DOHH2 (cell line): ENCODE data around the gene TVP23C.

Source experiments
- H3F3A ChIP-seq: fragments of 200-600 bp; sonication (generic), shearing (Covaris generic); 2 replicates; pipeline ENCODE4 v1.6.0; 2016; ENCODE audit warnings: antibody characterized with exemption, mild to moderate bottlenecking; ENCODE audit not compliant: control insufficient read depth, insufficient read depth
- H3K27ac ChIP-seq: fragments of 200-600 bp; sonication (generic); 2 replicates; pipeline ENCODE4 v1.5.1; 2014; ENCODE audit warnings: low read depth, mild to moderate bottlenecking, low read length, moderate library complexity
- H3K27me3 ChIP-seq: fragments of 200-600 bp; sonication (generic); 2 replicates; pipeline ENCODE4 v1.6.1; 2014; ENCODE audit warnings: mild to moderate bottlenecking, low read length, mixed read lengths; ENCODE audit not compliant: control insufficient read depth
- H3K36me3 ChIP-seq: fragments of 200-600 bp; sonication (generic); 2 replicates; pipeline ENCODE4 v1.6.1; 2014; ENCODE audit warnings: mild to moderate bottlenecking, low read length, moderate library complexity, mixed read lengths; ENCODE audit not compliant: control insufficient read depth
- H3K4me1 ChIP-seq: fragments of 200-600 bp; sonication (generic); 2 replicates; pipeline ENCODE4 v1.6.1; 2014; ENCODE audit warnings: mild to moderate bottlenecking, low read length, mixed read lengths; ENCODE audit not compliant: control insufficient read depth
- H3K4me2 ChIP-seq: fragments of 200-600 bp; sonication (generic); 2 replicates; pipeline ENCODE4 v1.6.0; 2014; ENCODE audit warnings: mild to moderate bottlenecking, low read length, moderate library complexity
- H3K4me3 ChIP-seq: fragments of 200-600 bp; sonication (generic); 2 replicates; pipeline ENCODE4 v1.5.1; 2014; ENCODE audit warnings: mild to moderate bottlenecking, low read length, mixed read lengths
- H3K79me2 ChIP-seq: fragments of 200-600 bp; sonication (generic); 2 replicates; pipeline ENCODE4 v1.6.1; 2014; ENCODE audit warnings: mild to moderate bottlenecking, low read length, mixed read lengths; ENCODE audit not compliant: control insufficient read depth
- H3K9me2 ChIP-seq: fragments of 200-600 bp; sonication (generic); replicated peaks from 2 replicates; pipeline ENCODE4 v1.6.1; 2014; ENCODE audit warnings: mild to moderate bottlenecking, low read length, mixed read lengths; ENCODE audit not compliant: control insufficient read depth
- H3K9me3 ChIP-seq: fragments of 200-600 bp; sonication (generic); 2 replicates; pipeline ENCODE4 v1.6.1; 2014; ENCODE audit warnings: antibody characterized with exemption, low read length, mixed read lengths; ENCODE audit not compliant: control insufficient read depth, insufficient read depth
- H4K20me1 ChIP-seq: fragments of 200-600 bp; sonication (generic); 2 replicates; pipeline ENCODE4 v1.6.0; 2014; ENCODE audit warnings: low read depth, mild to moderate bottlenecking, antibody characterized with exemption, low read length, moderate library complexity; ENCODE audit not compliant: control insufficient read depth, insufficient read depth
- CTCF ChIP-seq: fragments of 200-600 bp; sonication (generic); IDR thresholded peaks from one replicate; pipeline ENCODE4 v1.5.1; 2014; ENCODE audit warnings: antibody characterized with exemption, mild to moderate bottlenecking, low read depth, low read length; ENCODE audit not compliant: poor library complexity, severe bottlenecking
- EZH2phosphoT487 ChIP-seq: fragments of 200-600 bp; sonication (generic); IDR thresholded peaks from 2 replicates; pipeline ENCODE4 v1.6.1; 2017; ENCODE audit warnings: borderline replicate concordance, mild to moderate bottlenecking, antibody characterized with exemption, low read length, moderate library complexity, mixed read lengths

TVP23C gene

DNA sequence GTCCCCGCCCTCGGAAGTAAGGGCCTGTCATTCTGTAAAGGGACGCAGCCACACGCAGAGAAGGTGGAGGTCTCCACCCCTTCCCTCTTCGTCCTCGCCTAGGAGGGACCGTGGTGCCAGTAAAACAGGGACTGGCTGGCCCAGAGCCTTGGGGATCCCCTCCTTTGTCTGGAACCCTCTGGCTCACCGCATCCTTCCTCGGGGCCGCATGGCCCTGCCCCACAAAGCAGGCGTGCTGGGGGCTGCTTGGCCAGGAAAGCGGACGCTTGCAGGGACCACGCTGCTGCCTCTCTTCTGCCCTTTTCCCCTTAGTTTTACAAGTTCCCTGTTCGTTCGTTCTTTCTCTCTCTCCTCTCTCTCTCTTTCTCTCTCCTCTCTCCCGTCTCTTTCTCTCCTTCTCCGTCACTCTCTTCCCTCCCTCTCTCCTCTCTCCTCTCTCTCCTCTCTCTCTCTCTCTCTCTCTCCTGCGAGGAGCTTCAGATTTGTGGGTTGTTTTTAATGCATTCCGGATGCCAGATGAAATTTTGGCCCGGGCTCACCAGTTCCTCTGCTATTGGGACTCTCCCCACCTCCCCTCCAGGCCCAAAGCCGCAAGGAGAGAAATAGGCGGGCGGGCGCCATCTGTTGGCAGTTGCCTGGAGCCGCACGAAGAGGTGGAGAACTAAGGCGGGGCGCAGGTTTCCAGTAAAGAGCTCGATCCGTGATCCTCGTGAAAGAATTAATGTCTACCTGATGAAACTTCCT, 60.7 kb downstream of the TVP23C start:
- Histone ChIP-seq H3K27ac (no peak overlapping the region), H3K4me2 (peak overlapping the region; percentile 56), H3K79me2 (no peaks in the 10 kb centered on the region), H3K9me3 (no peaks in the 10 kb centered on the region), H3K36me3 (no peaks in the 10 kb centered on the region), H3K27me3 (no peaks in the 10 kb centered on the region), H3F3A (no peaks in the 10 kb centered on the region), H4K20me1 (no peaks in the 10 kb centered on the region), H3K4me3 (peak overlapping the region; percentile 29), H3K4me1 (peaks cover 10% of the 10 kb centered on the region), H3K9me2 (no peaks in the 10 kb centered on the region)
- peak; percentile 88 for TF ChIP-seq CTCF
- no peak for TF ChIP-seq EZH2phosphoT487

- no peaks in the 10 kb centered on the region for H3K9me2 ChIP-seq
- no peaks in the 10 kb centered on the region for H3K27me3 ChIP-seq
- no peak overlapping the region for H3K4me2 ChIP-seq
- no peaks in the 10 kb centered on the region for H4K20me1 ChIP-seq
- H3K4me1 ChIP-seq: peaks cover 10% of the 10 kb centered on the region
- TF ChIP-seq EZH2phosphoT487: no peak
- no peak for TF ChIP-seq CTCF
- no peaks in the 10 kb centered on the region for H3K36me3 ChIP-seq
- no peak overlapping the region for H3K27ac ChIP-seq
- no peaks in the 10 kb centered on the region for H3K9me3 ChIP-seq
- no peaks in the 10 kb centered on the region for H3F3A ChIP-seq
- no peak overlapping the region for H3K4me3 ChIP-seq
- H3K79me2 ChIP-seq: no peaks in the 10 kb centered on the region
Observed at GRCh38 chr17:15501793-15502192, 61.5 kb downstream of the TVP23C start.

- H3K4me2 ChIP-seq: no peak overlapping the region
- H3K27ac ChIP-seq: no peak overlapping the region
- H3K79me2 ChIP-seq: no peaks in the 10 kb centered on the region
- TF ChIP-seq CTCF (no peak), EZH2phosphoT487 (no peak)
- H3F3A ChIP-seq: no peaks in the 10 kb centered on the region
- H3K9me2 ChIP-seq: no peaks in the 10 kb centered on the region
- H3K4me3 ChIP-seq: no peak overlapping the region
- H3K9me3 ChIP-seq: no peaks in the 10 kb centered on the region
- no peaks in the 10 kb centered on the region for H4K20me1 ChIP-seq
- peaks cover 10% of the 10 kb centered on the region for H3K4me1 ChIP-seq
- H3K36me3 ChIP-seq: no peaks in the 10 kb centered on the region
- H3K27me3 ChIP-seq: no peaks in the 10 kb centered on the region
Observed at GRCh38 chr17:15501282-15501681, 62.0 kb downstream of the TVP23C start.
